ENCODE measurements around the gene SETBP1. TPM values are rescaled to one million over a fixed set of nuclear protein-coding genes. Genes with fewer than 3 reads are reported as not detected.

Gene SETBP1
- polyA plus RNA-seq, 1 donor = 35.3 TPM

- DNase-seq = no peak
Measured at GRCh38 chr18:44731530-44732237, 51.0 kb downstream of the SETBP1 start.

GRCh38 chr18:44732238-44732563, 51.5 kb downstream of the SETBP1 start:
- DNase-seq = no peak

GRCh38 chr18:44732599-44732998, 51.9 kb downstream of the SETBP1 start:
- DNase-seq = no peak

- DNase-seq = no peak
Measured at GRCh38 chr18:44733069-44733753, 52.5 kb downstream of the SETBP1 start.

- no peak for DNase-seq
Measured at GRCh38 chr18:44733754-44734465, 53.2 kb downstream of the SETBP1 start.

- no peak for DNase-seq
Measured at GRCh38 chr18:44735096-44735495, 54.4 kb downstream of the SETBP1 start.

- DNase-seq = no peak
Measured at GRCh38 chr18:44736664-44737380, 56.1 kb downstream of the SETBP1 start.

GRCh38 chr18:44737623-44738022, 56.9 kb downstream of the SETBP1 start:
- DNase-seq = no peak

GRCh38 chr18:44740000-44740399, 59.3 kb downstream of the SETBP1 start:
- no peak for DNase-seq

- no peak for DNase-seq
Measured at GRCh38 chr18:44741085-44741484, 60.4 kb downstream of the SETBP1 start.

- DNase-seq = no peak
Measured at GRCh38 chr18:44741511-44741910, 60.8 kb downstream of the SETBP1 start.

GRCh38 chr18:44742126-44742525, 61.4 kb downstream of the SETBP1 start:
- DNase-seq = no peak

GRCh38 chr18:44742718-44743311, 62.1 kb downstream of the SETBP1 start:
- no peak for DNase-seq

- no peak for DNase-seq
Measured at GRCh38 chr18:44743631-44744030, 62.9 kb downstream of the SETBP1 start.

- DNase-seq = no peak
Measured at GRCh38 chr18:44744161-44745121, 63.8 kb downstream of the SETBP1 start.

GRCh38 chr18:44747157-44747556, 66.5 kb downstream of the SETBP1 start:
- no peak for DNase-seq

GRCh38 chr18:44748582-44748981, 67.9 kb downstream of the SETBP1 start:
- no peak for DNase-seq

GRCh38 chr18:44750774-44751173, 70.1 kb downstream of the SETBP1 start:
- DNase-seq = no peak

GRCh38 chr18:44754567-44754966, 73.9 kb downstream of the SETBP1 start:
- no peak for DNase-seq

- DNase-seq = no peak
Measured at GRCh38 chr18:44758861-44759631, 78.4 kb downstream of the SETBP1 start.

Measured in left kidney (tissue), 2 donors.